HG03342 (cell line): ENCODE data around the gene TTLL8.

Experiments used
- ATAC-seq: cut with Tn5 transposase; IDR thresholded peaks from one replicate; pipeline ENCODE4 v1.9.1; 2021; ENCODE audit warnings: mild to moderate bottlenecking, moderate library complexity; ENCODE audit not compliant: unreplicated experiment

TTLL8 gene

DNA sequence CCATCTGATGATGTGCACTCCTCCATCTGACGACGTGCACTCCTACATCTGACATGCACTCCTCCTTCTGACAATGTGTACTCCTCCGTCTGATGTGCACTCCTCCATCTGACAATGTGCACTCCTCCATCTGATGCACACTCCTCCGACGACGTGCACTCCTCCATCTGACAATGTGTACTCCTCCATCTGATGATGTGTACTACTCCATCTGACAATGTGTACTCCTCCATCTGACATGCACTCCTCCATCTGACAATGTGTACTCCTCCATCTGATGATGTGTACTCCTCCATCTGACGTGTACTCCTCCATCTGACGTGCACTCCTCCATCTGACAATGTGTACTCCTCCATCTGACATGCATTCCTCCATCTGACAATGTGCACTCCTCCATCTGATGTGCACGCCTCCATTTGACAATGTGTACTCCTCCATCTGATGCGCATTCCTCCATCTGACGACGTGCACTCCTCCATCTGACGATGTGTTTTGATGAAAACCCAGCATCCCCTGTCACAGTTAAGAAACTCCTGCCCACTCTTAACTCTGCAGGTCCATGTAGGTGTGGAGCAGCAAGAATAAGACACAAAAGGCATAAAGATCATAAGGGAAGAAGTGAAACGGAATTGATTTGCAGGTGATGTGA lies 35.8 kb downstream of the TTLL8 start:
- no peak for ATAC-seq

DNA sequence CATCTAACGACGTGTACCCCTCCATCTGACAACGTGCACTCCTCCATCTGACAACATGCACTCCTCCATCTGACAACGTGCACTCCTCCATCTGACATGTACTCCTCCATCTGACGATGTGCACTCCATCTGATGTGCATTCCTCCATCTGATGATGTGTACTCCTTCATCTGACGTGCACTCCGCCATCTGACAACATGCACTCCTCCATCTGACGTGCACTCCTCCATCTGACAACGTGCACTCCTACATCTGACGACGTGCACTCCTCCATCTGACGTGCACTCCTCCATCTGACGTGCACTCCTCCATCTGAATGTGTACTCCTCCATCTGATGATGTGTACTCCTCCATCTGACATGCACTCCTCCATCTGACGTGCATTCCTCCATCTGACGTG lies 37.5 kb downstream of the TTLL8 start:
- ATAC-seq, result no peak

DNA sequence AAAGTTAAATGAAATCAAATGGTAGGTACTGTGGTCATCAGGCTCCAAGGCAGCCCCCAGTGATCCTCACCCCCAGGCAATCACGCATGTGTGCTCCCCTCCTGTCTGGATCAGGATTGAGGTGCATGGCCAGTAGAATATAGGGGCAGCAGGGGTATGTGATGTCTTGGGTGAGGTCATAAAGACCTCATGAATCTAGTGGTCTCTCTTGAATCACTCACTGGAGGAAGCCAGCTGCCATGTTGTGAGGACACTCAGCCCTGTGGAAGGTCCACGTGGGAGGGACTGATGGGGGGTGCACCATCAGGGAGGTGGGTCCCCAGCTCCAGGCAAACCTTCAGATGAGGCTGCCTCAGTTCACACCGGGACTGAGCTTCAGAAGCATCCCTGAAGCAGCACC lies 38.8 kb downstream of the TTLL8 start:
- ATAC-seq, result no peak

DNA sequence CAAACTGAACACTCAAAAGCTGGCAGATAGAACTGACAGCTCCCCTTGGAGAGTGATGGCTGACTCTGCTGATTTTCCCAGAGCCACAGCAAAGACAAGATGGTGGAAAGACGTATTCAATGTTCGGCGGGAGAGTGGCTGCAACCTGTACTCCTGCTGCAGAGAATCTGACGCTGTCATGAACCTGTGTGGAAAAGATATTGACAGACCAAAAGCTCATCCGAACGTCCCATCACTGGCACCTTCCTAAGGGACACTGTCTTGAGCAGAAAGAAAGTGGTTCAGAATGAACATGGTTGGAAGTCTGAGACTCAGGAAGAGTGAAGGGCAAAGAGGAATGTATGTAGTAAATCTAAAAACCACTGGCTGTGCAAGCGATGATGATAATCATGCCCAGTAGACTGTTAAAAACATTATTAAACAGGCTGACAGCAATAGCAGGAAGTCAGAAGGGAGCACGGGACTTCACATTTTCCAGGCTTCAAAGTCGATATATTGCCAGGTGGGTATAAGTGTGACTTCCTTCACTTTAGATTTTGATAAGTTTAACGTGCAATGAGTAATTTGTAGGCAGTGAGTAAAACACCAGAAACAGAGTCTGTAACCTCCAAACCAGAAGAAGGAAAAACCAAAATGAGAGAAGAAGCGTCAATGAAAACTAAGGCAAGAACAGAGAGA lies 39.4 kb downstream of the TTLL8 start:
- ATAC-seq, result no peak

DNA sequence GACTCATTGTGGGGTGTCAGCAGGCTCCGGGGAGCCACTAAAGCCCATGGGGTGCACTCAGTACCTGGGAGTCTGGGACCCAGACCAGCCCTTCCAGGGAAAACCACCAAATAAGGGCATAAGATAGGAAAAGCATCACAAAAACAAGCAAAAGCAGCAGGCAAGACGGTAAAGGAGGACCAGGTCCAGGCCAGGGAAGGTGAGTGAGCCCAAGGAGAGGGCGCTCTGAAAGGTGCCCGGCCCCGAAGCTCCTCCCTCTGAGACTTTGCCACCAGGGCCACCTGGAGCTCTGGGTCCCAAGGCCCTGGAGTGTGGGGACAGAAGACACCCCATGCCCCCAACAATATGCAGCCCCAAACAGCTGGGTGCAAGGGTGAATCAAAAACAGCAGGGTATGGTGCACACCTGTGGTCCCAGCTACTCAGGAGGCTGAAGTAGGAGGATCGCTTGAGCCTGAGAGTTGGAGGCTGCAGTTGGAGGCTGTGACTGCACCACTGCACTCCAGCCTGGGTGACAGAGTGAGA lies 40.3 kb downstream of the TTLL8 start:
- no peak for ATAC-seq

DNA sequence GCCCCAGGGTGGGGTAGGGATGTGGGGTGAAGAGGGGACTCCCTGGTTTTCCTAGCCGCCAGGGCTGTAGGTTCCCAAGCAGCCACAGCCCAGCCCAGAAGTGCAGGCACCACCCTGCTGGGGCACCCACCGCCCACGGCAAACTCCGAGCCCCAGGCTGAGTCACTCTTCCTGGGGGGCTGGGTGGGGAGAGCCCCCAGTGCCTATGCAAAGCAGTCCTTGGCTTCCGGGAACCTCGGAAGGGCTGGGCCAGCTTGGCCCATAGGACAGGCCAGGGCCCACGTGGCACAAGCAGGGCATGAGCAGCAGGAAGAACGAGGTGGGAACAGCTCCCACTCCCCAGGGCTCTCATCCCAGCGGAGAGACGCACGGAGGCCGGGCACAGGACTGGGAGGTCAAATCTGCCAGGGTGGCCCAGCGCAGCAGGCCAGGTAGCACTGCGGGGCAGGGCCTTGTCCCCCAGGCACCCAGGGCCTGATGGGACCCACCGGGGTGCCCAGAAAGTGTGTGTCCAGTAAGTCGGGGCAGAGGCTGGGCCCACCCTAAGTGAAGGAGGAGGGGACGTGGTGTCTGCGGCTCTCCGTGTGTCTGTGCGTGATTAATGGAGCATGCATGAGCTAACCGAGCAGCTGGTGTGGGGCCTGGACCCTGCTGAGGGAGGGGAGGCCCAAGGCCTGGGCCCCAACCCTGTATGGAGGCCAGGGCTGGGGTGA lies 41.0 kb downstream of the TTLL8 start:
- ATAC-seq, result no peak

DNA sequence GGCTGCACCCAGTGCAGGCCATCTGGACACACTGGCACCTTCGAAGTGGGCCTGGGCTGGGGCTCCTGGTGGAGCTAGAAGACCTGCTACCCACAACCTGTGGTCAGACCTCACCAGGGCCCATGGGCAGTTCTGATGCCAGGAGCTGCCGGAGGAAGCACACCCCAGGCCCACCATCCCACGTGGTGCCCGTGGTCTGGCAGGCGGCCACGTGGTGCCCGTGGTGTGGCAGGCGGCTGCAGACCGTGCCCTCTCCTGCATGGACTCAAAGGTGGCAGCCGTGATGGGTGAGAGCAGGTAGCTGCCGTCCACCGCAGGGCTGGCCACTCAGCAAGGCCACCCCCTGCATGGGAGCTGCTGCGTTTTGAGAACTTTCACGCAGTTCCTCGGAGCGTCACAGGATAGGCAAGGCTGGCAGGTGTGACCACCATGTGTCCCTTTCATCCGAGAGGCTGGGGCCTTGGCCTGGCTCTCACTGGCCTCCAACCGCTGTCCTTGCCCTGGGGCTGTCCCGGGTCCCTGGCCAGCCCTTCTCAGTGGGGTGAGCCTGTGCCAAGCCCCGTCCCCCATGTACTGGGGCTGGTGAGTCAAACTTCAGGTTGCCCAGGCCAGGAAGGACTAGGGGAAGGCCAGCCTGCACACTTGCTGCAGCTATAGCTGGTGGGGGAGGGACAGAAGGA lies 41.6 kb downstream of the TTLL8 start:
- ATAC-seq, result no peak

DNA sequence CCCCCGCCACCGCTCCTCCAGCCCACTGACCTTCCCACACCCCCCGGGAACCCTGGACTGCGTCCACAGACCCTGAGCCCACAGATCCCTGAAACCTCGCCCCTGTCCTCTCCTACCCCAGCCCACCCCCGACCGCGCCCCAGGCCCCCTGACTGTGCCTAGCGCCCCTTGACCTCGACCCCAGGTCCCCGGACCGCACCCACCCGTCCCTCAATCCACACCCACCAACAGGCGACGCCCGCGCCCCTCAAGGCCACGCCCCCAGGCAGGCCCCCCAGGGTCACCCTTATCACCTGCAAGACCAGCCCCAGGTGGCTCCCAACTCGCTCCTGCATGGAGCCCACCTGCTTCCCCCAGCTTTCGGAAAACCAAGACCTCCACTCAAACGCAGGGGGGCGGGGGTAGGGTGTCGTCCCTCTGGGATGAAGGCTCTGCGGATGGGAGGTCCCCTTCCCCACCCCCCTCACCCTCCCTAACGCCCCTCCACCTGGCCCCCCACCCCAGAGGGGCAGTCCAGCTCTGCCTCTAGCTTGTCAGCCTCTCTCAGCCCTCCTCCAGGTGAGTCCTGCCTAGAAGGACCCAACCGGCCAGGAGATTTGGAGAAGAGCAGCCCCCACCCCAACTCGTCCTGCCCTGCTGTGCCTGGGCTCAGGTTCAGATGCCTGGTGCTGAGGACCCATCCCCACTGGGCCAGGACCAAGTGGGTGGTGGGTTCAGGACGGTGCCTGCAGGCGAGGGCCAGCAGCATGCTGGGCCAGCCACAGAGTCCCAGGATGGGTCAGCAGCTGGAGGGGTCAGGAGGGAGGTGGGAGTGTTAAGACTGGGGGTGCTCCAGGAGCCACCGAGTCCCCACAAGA lies 42.4 kb downstream of the TTLL8 start:
- no peak for ATAC-seq

DNA sequence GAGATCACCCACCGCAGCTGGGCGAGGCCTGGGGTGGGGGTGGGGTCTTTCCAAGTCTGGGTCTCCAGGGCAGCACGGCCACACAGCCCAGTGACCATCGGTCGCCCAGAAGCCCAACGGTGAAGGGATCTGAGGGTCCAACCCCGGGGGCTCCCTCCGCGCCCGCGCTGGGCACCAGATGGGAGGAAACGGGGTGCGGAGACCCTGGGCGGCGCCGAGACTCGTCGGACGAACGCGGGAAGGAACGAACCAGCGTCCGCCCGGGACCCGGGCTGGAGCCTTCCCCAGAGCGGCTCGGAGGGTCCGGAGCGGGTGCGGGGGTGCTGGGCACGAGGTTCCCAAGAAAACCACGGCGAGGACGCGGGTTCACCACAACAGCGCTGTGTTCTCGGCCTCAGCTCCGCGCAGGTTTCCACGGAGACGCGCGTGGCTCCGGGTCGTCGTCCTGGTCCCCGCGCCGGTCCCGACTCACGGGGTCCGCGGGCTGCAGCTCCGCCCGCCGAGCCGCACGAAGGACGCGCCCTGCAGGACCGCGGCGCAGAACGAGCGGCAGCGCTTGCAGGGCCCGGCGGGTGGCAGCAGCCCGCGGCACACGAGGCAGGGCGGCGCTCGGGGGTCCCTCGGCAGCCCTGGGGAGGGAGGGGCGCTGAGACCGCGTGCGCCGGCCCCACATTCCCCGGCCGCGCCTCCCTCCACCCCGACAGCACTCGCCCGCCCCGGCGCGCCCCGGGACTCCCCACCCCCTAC lies 43.3 kb downstream of the TTLL8 start:
- ATAC-seq, result no peak

DNA sequence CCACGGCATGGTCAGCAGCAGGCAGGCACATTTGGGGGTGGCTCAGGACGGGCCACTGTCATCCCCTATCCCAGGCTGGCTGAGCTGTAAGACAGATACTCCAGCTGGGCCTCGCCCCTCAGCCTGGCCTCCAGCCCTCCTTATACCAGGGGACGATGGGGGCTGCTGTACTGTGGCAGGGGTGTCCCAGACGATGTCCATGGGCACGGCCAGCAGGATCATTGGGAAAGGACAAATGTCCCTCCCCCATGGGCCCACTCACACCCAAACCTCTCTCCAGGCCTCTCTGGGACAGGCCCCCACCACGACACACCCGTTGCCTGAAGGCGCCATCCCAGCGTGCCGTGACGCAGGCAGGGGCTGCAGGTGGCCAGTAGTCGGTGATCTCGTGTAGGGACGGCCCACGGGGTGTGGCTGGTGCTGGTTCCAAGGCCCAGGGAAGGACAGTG lies 44.0 kb downstream of the TTLL8 start:
- no peak for ATAC-seq

DNA sequence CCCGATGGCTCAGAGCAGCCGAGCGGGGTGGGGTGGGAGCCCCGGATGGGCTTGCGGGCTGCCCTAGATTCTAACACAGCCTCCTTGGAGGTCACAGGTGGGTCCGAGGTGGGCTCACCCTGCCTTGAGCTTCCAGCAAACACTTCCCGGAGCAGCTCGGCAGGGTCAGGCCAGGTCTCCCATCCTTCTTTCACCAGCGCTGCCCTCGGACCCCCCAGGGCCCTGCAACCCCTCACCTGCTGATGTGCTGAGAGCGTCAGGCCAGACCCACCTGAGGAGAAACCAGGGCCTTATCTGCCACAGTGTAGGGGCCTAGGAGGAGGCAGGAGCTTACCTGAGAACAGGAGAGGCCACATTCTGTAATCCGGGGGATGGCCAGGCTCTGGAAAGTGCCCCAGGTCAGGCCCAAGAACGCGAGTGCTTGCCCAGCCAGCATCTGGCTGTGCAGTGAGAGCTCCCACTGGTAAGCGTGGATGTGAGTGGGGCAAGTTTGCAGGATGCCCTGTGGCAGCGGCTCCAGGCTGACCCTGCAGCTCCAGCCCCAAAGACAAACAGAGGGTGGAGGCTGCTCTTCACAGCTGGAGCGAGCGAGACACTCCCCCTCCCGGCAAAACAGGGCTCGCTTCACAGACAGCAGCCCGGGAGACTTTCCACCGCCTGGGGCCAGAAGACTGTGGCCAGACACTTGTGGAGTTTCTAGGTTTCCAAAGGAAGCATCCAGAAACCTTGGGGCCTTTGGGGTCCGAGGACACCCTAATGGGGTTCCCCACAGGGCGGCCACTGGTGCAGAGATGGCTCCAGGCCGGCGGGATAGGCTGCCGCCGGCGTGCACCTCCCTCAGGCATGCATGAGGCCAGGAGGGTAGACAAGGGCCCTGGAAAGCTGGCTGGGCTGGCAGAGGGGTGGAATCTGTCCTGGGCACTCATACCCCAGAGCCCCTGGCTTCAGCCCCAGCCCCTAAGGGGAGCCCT lies 45.6 kb downstream of the TTLL8 start, which contains the start of gene IL17REL:
IL17REL (minus strand) TSS at position 555 of the 971 bp plus-strand sequence; CDS start at position 436, 119 bp downstream.
- no peak for ATAC-seq

DNA sequence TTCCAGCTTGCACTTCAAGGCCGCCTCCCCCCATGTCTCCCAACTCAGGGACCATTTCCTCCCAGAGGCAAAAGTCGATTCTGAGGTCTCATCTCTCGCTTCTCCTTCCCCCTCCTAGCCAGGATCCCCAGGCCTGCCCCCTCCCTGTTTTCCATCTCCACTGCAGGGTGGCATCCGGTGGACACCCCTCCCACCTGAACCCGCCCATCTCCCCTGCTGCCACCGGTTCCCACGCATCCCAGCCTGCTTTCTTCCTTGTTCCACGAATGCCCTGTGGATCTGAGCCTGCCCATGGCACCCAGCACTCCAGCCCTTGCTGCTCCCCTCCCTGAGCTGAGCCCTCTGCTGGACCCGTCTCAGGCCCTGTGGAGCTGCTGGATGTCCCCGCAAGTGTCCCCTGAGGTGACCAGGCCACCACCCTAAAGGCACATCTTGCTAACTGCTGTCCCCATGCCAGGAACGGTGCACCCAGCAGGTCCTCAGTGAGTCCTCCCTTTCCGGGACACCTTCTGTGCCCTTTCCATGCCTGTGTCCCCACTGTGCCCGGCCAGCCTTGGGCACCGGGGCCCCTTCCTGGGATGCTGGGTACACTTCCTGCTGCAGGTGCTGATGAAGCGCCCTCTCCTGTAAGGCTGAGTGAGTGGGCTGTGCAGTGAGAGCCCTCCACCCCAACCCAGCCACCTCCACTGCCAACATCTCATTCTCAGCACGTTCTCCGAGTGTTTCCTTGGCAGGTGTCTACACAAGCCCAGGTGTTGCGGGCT lies 46.5 kb downstream of the TTLL8 start:
- no peak for ATAC-seq

DNA sequence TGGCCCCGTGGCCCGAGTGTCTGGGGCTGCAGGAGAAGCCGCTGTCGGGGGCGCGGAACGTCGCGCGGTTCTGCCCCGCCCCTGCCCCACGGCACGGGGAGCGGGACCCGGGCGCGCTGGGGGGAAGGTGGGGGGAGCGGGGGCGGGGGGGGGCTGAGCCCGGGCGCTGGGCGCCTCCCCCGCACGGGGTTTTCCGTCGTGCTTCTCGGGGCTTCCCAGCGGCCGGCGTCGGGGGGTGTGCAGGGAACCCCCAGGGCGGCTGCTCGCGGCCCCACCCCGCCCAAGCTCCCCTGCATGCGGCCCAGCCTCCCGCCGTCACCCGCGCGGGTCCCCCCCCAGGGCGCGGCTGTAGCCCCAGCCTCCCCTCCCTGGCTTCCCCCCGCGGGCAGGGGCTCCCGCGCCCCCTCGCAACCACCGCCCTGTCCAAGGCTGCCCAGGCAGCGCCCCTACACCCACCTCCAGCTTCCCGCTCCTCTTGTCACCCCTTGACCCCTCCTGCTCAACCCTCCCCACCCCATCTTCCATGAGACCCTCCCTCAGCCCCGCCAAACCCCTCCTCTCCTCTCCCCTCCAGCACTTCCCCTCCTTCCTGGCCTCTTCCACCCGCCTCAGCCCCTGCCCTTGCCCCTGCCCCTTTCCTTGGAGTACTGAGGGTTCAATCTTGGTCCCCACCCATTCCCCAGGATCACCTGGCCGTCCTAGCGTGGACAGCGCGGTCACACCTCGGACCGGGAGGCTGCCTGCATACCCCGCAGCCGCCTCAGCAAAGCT lies 47.2 kb downstream of the TTLL8 start:
- no peak for ATAC-seq

DNA sequence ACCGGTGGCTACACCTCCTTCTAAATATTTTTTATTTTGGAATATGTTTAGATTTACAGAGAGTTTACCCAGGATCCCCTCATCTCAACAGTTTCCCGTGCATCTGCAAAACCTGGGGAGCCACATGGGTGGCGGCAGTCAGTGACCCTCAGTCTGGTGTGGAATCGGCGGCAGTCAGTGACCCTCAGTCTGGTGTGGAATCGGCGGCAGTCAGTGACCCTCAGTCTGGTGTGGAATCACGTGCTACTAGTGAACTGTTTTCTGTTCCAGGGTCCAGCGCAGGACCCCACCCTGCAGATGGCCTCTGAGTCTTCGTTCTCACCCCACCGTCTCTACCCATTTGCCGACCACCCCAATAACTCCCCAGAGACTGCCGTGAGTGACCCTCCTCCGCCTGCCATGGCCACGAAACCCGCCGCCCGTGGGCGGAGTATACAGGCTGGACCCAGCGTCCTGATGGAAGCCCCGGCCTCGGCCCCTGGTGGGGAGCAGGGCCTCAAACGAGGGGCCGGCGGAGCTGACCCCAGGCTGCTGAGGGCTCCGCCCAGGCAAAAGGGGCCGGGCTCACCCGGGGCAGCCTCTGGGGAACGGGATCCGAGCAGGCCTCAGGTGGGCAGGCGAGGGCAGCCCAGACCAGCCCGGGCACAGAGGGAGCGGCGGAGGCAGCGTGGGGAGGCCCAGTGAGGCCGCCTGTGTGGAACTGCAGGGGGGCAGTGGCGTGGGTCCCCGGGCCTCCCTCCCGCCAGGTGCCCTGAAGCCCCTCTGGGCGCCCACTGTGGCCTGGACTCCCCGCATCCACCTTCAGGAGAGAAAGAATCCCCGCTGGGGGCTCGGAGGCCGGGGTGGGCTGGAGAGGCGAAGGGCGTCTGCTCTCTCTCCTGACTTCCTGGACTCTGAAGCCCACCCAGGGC lies 48.1 kb downstream of the TTLL8 start:
- no peak for ATAC-seq

DNA sequence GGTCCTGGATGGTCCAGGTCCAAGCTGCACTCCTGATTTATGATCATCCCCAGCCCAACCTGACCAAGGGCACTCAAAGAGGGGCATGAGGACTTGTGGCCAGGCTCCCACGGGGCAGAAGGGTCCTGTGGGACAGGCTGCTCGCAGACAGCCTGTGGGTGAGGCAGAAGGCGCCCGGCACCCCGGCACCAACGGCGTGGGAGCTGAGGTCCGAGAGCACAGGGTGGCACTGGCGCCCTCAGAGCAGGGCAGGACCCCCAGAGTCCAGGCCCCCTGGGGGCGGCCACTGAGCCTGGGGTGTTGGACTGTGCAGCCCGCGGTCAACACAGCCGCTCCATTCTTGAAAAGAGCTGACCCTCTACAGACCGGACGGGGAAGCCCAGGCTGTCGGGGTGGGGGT lies 48.8 kb downstream of the TTLL8 start:
- ATAC-seq, result no peak
